H1 (cell line): ENCODE results near the gene ALDH1A3. TPM values are rescaled to one million over a fixed set of nuclear protein-coding genes. Genes with fewer than 3 reads are reported as not detected.
A peak's percentile ranks its signal among the peaks of the same experiment; 100 is the strongest.

Experiments used
- CTCF ChIA-PET: fragments of 300-600 bp; sonication (Branson Sonifier 250); formaldehyde crosslinking; loops from one replicate; lab custom pipeline; 2021; ENCODE audit not compliant: partially characterized antibody; lab: Charles Lee
- POLR2A ChIA-PET: fragments of 300-600 bp; sonication (Branson Sonifier 250); formaldehyde crosslinking; loops from one replicate; lab custom pipeline; 2021; ENCODE audit warnings: inconsistent platforms; ENCODE audit not compliant: partially characterized antibody; lab: Charles Lee
- DNase-seq, 2 experiments: peaks; one replicate each; pipeline versions ENCODE4 v3.0.0 to v3.0.0-alpha.2; 2010 to 2022; ENCODE audit warnings: low spot score in 2 of 2, low read depth in 1 of 2, mixed read lengths in 1 of 2
- FAIRE-seq: peaks from 2 replicates; lab custom pipeline; 2011; peaks lifted over from hg19 to GRCh38; lab: Jason Lieb, UNC
- H2AFZ ChIP-seq: 2 replicates; pipeline ENCODE4 v1.8.1; 2012; ENCODE audit warnings: low read length, inconsistent platforms
- H2AK5ac ChIP-seq: 2 replicates; pipeline ENCODE4 v1.6.1; 2013; ENCODE audit warnings: low read depth, low read length
- H2BK120ac ChIP-seq: replicated peaks from 2 replicates; pipeline ENCODE3; 2013; ENCODE audit warnings: low read depth, low read length, inconsistent platforms
- H2BK12ac ChIP-seq: 2 replicates; pipeline ENCODE4 v1.6.1; 2013; ENCODE audit warnings: low read depth, low read length
- H2BK15ac ChIP-seq: 2 replicates; pipeline ENCODE4 v1.6.1; 2013; ENCODE audit warnings: low read length
- H2BK20ac ChIP-seq: 2 replicates; pipeline ENCODE4 v1.6.1; 2013; ENCODE audit warnings: low read length
- H2BK5ac ChIP-seq: 2 replicates; pipeline ENCODE4 v1.6.1; 2013; ENCODE audit warnings: low read depth, low read length
- H3K14ac ChIP-seq: 2 replicates; pipeline ENCODE4 v1.6.1; 2013; ENCODE audit warnings: inconsistent platforms; ENCODE audit not compliant: insufficient read length
- H3K18ac ChIP-seq: 2 replicates; pipeline ENCODE4 v1.6.1; 2013; ENCODE audit warnings: low read length; ENCODE audit errors: extremely low read depth
- H3K23ac ChIP-seq: 2 replicates; pipeline ENCODE4 v1.6.1; 2013; ENCODE audit warnings: inconsistent platforms; ENCODE audit not compliant: insufficient read length
- H3K23me2 ChIP-seq: 2 replicates; pipeline ENCODE4 v1.6.1; 2013; ENCODE audit warnings: low read depth, low read length
- H3K27ac ChIP-seq: 2 replicates; pipeline ENCODE4 v1.6.1; 2011; ENCODE audit warnings: low read depth, low read length, inconsistent platforms
- H3K27me3 ChIP-seq, 4 experiments: replicated peaks in 1 of 4; 1 replicate in 1 of 4; 2 replicates in 3 of 4; pipeline versions ENCODE4 v1.6.1 to v1.8.1; 2011 to 2013; ENCODE audit warnings: low read length in 3 of 4, mild to moderate bottlenecking in 3 of 4, inconsistent platforms in 2 of 4, mixed read lengths in 2 of 4, moderate library complexity in 1 of 4; ENCODE audit not compliant: control insufficient read depth in 3 of 4, insufficient read depth in 3 of 4; ENCODE audit errors: extremely low read depth in 1 of 4
- H3K36me3 ChIP-seq, 4 experiments: 2 replicates each; pipeline versions ENCODE4 v1.6.1 to v1.8.1; 2011 to 2013; ENCODE audit warnings: mild to moderate bottlenecking in 4 of 4, low read length in 3 of 4, moderate library complexity in 2 of 4, control low read depth in 1 of 4, inconsistent platforms in 1 of 4; ENCODE audit not compliant: insufficient read depth in 4 of 4, control insufficient read depth in 2 of 4
- H3K4ac ChIP-seq: replicated peaks from 2 replicates; pipeline ENCODE3; 2013; ENCODE audit warnings: low read length, low read depth, mixed read lengths, inconsistent platforms; ENCODE audit not compliant: insufficient read length
- H3K4me1 ChIP-seq, 4 experiments: replicated peaks in 1 of 4; 1 replicate in 1 of 4; 2 replicates in 3 of 4; pipeline versions ENCODE4 v1.6.1 to v1.8.1; 2011 to 2013; ENCODE audit warnings: low read length in 3 of 4, inconsistent platforms in 2 of 4, mixed read lengths in 1 of 4; ENCODE audit not compliant: insufficient read depth in 4 of 4, control insufficient read depth in 3 of 4
- H3K4me2 ChIP-seq, 2 experiments: 2 replicates each; pipeline versions ENCODE4 v1.6.1 to v1.8.1; 2011 to 2013; ENCODE audit warnings: low read depth in 2 of 2, low read length in 2 of 2, control low read depth in 1 of 2, inconsistent platforms in 1 of 2, mild to moderate bottlenecking in 1 of 2; ENCODE audit not compliant: insufficient read depth in 1 of 2
- H3K4me3 ChIP-seq, 4 experiments: fragments of 200-600, 300-600 bp in 1 of 4; sonication (generic), shearing (Covaris generic), sonication (Bioruptor Twin) in 1 of 4; 2 replicates each; pipeline versions ENCODE4 v1.5.1 to v1.8.1; 2011 to 2016; ENCODE audit warnings: low read length in 4 of 4, low read depth in 3 of 4, control low read depth in 2 of 4, inconsistent platforms in 2 of 4, mild to moderate bottlenecking in 2 of 4, mixed read lengths in 1 of 4, moderate library complexity in 1 of 4; ENCODE audit not compliant: insufficient read depth in 2 of 4; ENCODE audit errors: extremely low read depth in 1 of 4
- H3K56ac ChIP-seq: replicated peaks from 2 replicates; pipeline ENCODE3; 2013; ENCODE audit warnings: low read depth, mild to moderate bottlenecking, mixed read lengths, low read length, inconsistent platforms; ENCODE audit not compliant: insufficient read length
- H3K79me1 ChIP-seq: 2 replicates; pipeline ENCODE4 v1.6.1; 2013; ENCODE audit warnings: low read depth, low read length, control low read depth
- H3K79me2 ChIP-seq, 2 experiments: 2 replicates each; pipeline versions ENCODE4 v1.6.1 to v1.8.1; 2012 to 2013; ENCODE audit warnings: low read length in 2 of 2, mild to moderate bottlenecking in 2 of 2, inconsistent platforms in 1 of 2; ENCODE audit not compliant: insufficient read depth in 2 of 2, control insufficient read depth in 1 of 2
- H3K9ac ChIP-seq, 4 experiments: replicated peaks in 1 of 4; 1 replicate in 1 of 4; 2 replicates in 3 of 4; pipeline versions ENCODE4 v1.6.1 to v1.8.1; 2011 to 2013; ENCODE audit warnings: low read depth in 3 of 4, low read length in 3 of 4, control low read depth in 2 of 4, mild to moderate bottlenecking in 2 of 4, moderate library complexity in 2 of 4, inconsistent platforms in 1 of 4; ENCODE audit errors: extremely low read depth in 1 of 4
- H3K9me3 ChIP-seq, 2 experiments: 2 replicates each; pipeline versions ENCODE4 v1.6.1 to v1.8.1; 2012 to 2013; ENCODE audit warnings: mild to moderate bottlenecking in 2 of 2, moderate library complexity in 2 of 2, control low read depth in 1 of 2, inconsistent platforms in 1 of 2, low read depth in 1 of 2, low read length in 1 of 2, mixed read lengths in 1 of 2; ENCODE audit not compliant: insufficient read depth in 2 of 2
- H4K20me1 ChIP-seq, 2 experiments: replicated peaks in 1 of 2; 2 replicates each; pipeline versions ENCODE3 to v1.8.1; 2011 to 2013; ENCODE audit warnings: inconsistent platforms in 2 of 2, low read length in 2 of 2, mild to moderate bottlenecking in 1 of 2; ENCODE audit not compliant: insufficient read depth in 2 of 2, control insufficient read depth in 1 of 2
- H4K5ac ChIP-seq: 2 replicates; pipeline ENCODE4 v1.6.1; 2013; ENCODE audit warnings: low read length, low read depth, mixed read lengths, inconsistent platforms; ENCODE audit not compliant: insufficient read length
- H4K8ac ChIP-seq: 2 replicates; pipeline ENCODE4 v1.8.0; 2013; ENCODE audit warnings: mild to moderate bottlenecking, moderate library complexity, low read length, inconsistent platforms; ENCODE audit not compliant: insufficient read depth; ENCODE audit errors: extremely low read depth
- H4K91ac ChIP-seq: replicated peaks from 2 replicates; pipeline ENCODE3; 2013; ENCODE audit warnings: low read length, mixed read lengths, inconsistent platforms; ENCODE audit not compliant: insufficient read length
- ASH2L ChIP-seq: fragments of 200-600, 300-600 bp; sonication (generic); IDR thresholded peaks from one replicate; pipeline ENCODE4 v1.7.1; 2017; ENCODE audit warnings: low read length
- ATF2 ChIP-seq: IDR thresholded peaks from 2 replicates; pipeline ENCODE4 v1.6.1; 2012; ENCODE audit warnings: low read length, inconsistent platforms
- BRCA1 ChIP-seq: IDR thresholded peaks from 2 replicates; pipeline ENCODE4 v1.6.1; 2012; ENCODE audit warnings: low read depth, low read length, improper control_type of control experiment
- CHD1 ChIP-seq: IDR thresholded peaks from 2 replicates; pipeline ENCODE4 v1.6.1; 2012; ENCODE audit warnings: low read depth, low read length, improper control_type of control experiment
- EGR1 ChIP-seq: IDR thresholded peaks from 2 replicates; pipeline ENCODE4 v1.6.1; 2011; ENCODE audit warnings: low read depth, low read length, borderline replicate concordance
- JUN ChIP-seq: IDR thresholded peaks from 2 replicates; pipeline ENCODE4 v1.6.1; 2011; ENCODE audit warnings: low read depth, mild to moderate bottlenecking, improper control_type of control experiment, low read length
- MAX ChIP-seq: IDR thresholded peaks from 2 replicates; pipeline ENCODE4 v1.6.1; 2012; ENCODE audit warnings: inconsistent platforms
- RNF2 ChIP-seq: fragments of 200-900, 300-1000 bp; sonication (generic); IDR thresholded peaks from 2 replicates; pipeline ENCODE4 v1.7.1; 2016; ENCODE audit warnings: borderline replicate concordance, low read depth, mild to moderate bottlenecking, antibody characterized with exemption, low read length; ENCODE audit not compliant: poor library complexity, severe bottlenecking; ENCODE audit errors: missing control alignments
- SAP30 ChIP-seq: fragments of 300-600 bp; sonication (generic); IDR thresholded peaks from 2 replicates; pipeline ENCODE4 v1.7.1; 2012; ENCODE audit warnings: low read length, moderate library complexity, mild to moderate bottlenecking, inconsistent platforms; ENCODE audit not compliant: insufficient read depth, insufficient replicate concordance
- SIX5 ChIP-seq: IDR thresholded peaks from 2 replicates; pipeline ENCODE4 v1.6.1; 2011; ENCODE audit warnings: mild to moderate bottlenecking, low read depth, low read length
- WGBS, 2 experiments: shearing (Covaris generic) in 1 of 2; methylation state at CpG; one replicate each; pipeline versions ENCODE4 v1.1.6 to v1.1.7; 2013 to 2015; ENCODE audit warnings: low lambda C conversion rate in 2 of 2, mixed read lengths in 2 of 2, inconsistent platforms in 1 of 2, low coverage in 1 of 2, missing lambda C conversion rate in 1 of 2; ENCODE audit not compliant: insufficient replicate concordance in 2 of 2, insufficient coverage in 1 of 2, insufficient read length in 1 of 2; ENCODE audit errors: extremely low coverage in 1 of 2, missing lambda C conversion rate in 1 of 2; 5-methylcytosine and 5-hydroxymethylcytosine counted together
- polyA plus RNA-seq, 7 experiments: library from polyadenylated mRNA; depleted of rRNA in 3 of 7; stranded (reverse) in 5 of 7; unstranded in 2 of 7; fragments of >200 nt in 5 of 7; fragments of 200-250 nt in 2 of 7; gene quantifications; 1 replicate in 5 of 7; 2 replicates in 1 of 7; 4 replicates in 1 of 7; pipeline versions ENCODE4 v1.2.1 to v1.2.3, GENCODE V29; 2011 to 2013; ENCODE audit warnings: missing spikeins in 2 of 7, mixed read lengths in 2 of 7
- total RNA-seq: library from RNA; stranded (reverse); fragmentation: NEBNext Ultra II Directional; extraction: Animal tissue kit (Norgen Biotek cat#: 25700); gene quantifications from 2 replicates; pipeline ENCODE4 v1.2.1, GENCODE V29; 2021

The ALDH1A3 gene
- total and polyA plus RNA-seq, 2 of the 8 experiments (the other 6 are each of a cell fraction or from before 2014, with no cell fraction given), result 2.2 to 5.5 TPM

DNA sequence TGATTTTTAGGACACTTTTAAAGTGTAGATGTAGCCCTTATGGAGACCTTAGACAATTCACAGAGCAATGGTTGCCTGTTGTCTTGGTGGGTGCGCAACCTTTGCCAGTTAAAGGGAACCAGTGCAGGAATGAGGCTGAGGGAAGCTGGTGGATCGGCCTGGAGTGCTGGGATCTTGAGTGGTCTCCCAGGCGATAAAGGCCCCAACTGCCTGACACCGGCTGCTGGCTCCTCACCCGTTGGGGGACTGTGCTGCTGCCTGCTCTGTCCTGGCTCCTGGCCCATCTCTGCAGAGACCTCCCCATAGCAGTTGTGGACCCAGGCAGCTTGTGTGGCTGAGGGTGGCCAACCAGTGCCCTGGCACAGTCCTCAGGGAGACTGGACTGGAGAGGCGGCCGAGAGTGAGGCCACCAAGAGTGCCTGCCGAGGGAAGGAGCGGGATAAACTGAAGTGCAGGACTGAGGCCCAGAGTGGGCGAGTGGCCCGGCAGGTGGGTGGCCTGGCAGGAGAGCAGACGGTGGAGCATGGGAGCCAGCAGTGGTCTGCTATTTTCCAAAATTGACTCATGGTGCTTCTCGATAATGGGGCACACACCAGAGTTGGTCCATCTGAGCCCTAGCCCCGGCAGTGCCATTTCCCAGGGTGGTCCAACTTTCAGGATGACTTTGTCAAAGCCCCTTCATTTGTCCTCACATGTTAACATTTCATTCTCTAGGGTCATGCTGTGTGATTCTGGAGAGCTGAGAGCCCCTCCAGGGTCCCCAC is 2.1 kb downstream of the ALDH1A3 start:
- no peaks in the 10 kb centered on the region for H3K79me1 ChIP-seq
- H2BK120ac ChIP-seq, result no peak overlapping the region
- no peak for DNase-seq
- H2BK20ac ChIP-seq, result no peak overlapping the region
- H3K36me3 ChIP-seq, result no peaks in the 10 kb centered on the region; a peak in 1 of 8 replicates
- H3K9ac ChIP-seq, result no peak overlapping the region
- H2AK5ac ChIP-seq, result no peak overlapping the region
- H3K56ac ChIP-seq, result no peak overlapping the region
- H2BK15ac ChIP-seq, result peak overlapping the region; percentile 72; the same call in 1 of the 2 replicates
- H4K8ac ChIP-seq, result no peak overlapping the region
- H3K79me2 ChIP-seq, result no peaks in the 10 kb centered on the region
- no peak overlapping the region for H4K91ac ChIP-seq
- H3K4me1 ChIP-seq, result peaks cover 0 to 14% (median 9%) of the 10 kb centered on the region in 4 experiments; a peak in 5 of 7 replicates
- H2BK12ac ChIP-seq, result no peak overlapping the region
- no peak overlapping the region for H4K5ac ChIP-seq
- no peak overlapping the region for H3K4ac ChIP-seq
- 90% methylated on average over 14 of the region's 14 CpGs; no CpG with 5 or more reads in 1 of the 2 experiments for WGBS, 2 experiments
- H3K4me3 ChIP-seq, result no peak overlapping the region
- no peaks in the 10 kb centered on the region for H3K9me3 ChIP-seq
- H3K27ac ChIP-seq, result no peak overlapping the region
- H2AFZ ChIP-seq, result no peak overlapping the region
- H3K14ac ChIP-seq, result no peak overlapping the region
- no peaks in the 10 kb centered on the region for H4K20me1 ChIP-seq
- FAIRE-seq, result no peak
- ChIA-PET POLR2A (no interaction called here), CTCF (interaction anchor here (0.6 to 5.3 kb wide), 8 partner anchors 13 to 201 kb away, joined by 3 to 33 read pairs (median 4); partner anchors contain the start of gene LRRK1)
- no peak overlapping the region for H3K4me2 ChIP-seq
- no peak overlapping the region for H2BK5ac ChIP-seq
- H3K18ac ChIP-seq, result no peak overlapping the region
- peaks cover 12% of the 10 kb centered on the region; the same call in 1 of the 2 replicates for H3K23me2 ChIP-seq
- H3K23ac ChIP-seq, result no peak overlapping the region
- H3K27me3 ChIP-seq, result peaks cover 16 to 52% (median 48%) of the 10 kb centered on the region in 4 experiments
- TF ChIP-seq SIX5 (no peak), MAX (no peak), BRCA1 (no peak), JUN (no peak), RNF2 (no peak), EGR1 (no peak), ATF2 (no peak), SAP30 (no peak), CHD1 (no peak), ASH2L (no peak)
